Astrocyte (in vitro differentiated cells and primary cell): ENCODE measurements around the gene CCDC194. TPM values are rescaled to one million over a fixed set of nuclear protein-coding genes. Genes with fewer than 3 reads are reported as not detected.

Experiments
- DNase-seq: peaks from one replicate; pipeline ENCODE4 v3.0.0-alpha.2; 2010; ENCODE audit warnings: low read depth
- FAIRE-seq: peaks from 2 replicates; lab custom pipeline; 2011; peaks lifted over from hg19 to GRCh38; lab: Jason Lieb, UNC
- H2AFZ ChIP-seq: 2 replicates; pipeline ENCODE4 v1.6.0; 2012; ENCODE audit warnings: low read depth, low read length, inconsistent platforms
- H3K27ac ChIP-seq: 2 replicates; pipeline ENCODE4 v1.5.1; 2011; ENCODE audit warnings: low read depth, low read length, inconsistent platforms
- H3K27me3 ChIP-seq: 2 replicates; pipeline ENCODE4 v1.6.0; 2011; ENCODE audit warnings: low read length, inconsistent platforms; ENCODE audit not compliant: insufficient read depth
- H3K36me3 ChIP-seq: 2 replicates; pipeline ENCODE4 v1.5.1; 2011; ENCODE audit warnings: low read length, inconsistent platforms; ENCODE audit not compliant: insufficient read depth
- H3K4me1 ChIP-seq: 2 replicates; pipeline ENCODE4 v1.5.1; 2011; ENCODE audit warnings: low read length, inconsistent platforms; ENCODE audit not compliant: insufficient read depth
- H3K4me2 ChIP-seq: 2 replicates; pipeline ENCODE4 v1.6.0; 2012; ENCODE audit warnings: low read length, inconsistent platforms
- H3K4me3 ChIP-seq: 2 replicates; pipeline ENCODE4 v1.5.1; 2011; ENCODE audit warnings: low read depth, mild to moderate bottlenecking, low read length, inconsistent platforms; ENCODE audit not compliant: insufficient read depth
- H3K79me2 ChIP-seq: 2 replicates; pipeline ENCODE4 v1.6.0; 2012; ENCODE audit warnings: mild to moderate bottlenecking, low read length, inconsistent platforms; ENCODE audit not compliant: insufficient read depth
- H3K9ac ChIP-seq: 2 replicates; pipeline ENCODE4 v1.6.0; 2012; ENCODE audit warnings: mild to moderate bottlenecking, low read length, inconsistent platforms
- H3K9me3 ChIP-seq: 2 replicates; pipeline ENCODE4 v1.5.1; 2012; ENCODE audit warnings: low read depth, mild to moderate bottlenecking, low read length, inconsistent platforms; ENCODE audit not compliant: insufficient read depth
- H4K20me1 ChIP-seq: 2 replicates; pipeline ENCODE4 v1.6.0; 2012; ENCODE audit warnings: low read length, inconsistent platforms; ENCODE audit not compliant: insufficient read depth
- H3K27ac Mint-ChIP-seq: one replicate; pipeline ENCODE4 v1.8.0; 2021; ENCODE audit warnings: mild to moderate bottlenecking, mixed read lengths; ENCODE audit not compliant: unreplicated experiment
- H3K27me3 Mint-ChIP-seq: one replicate; pipeline ENCODE4 v1.8.0; 2021; ENCODE audit warnings: low read depth, mixed read lengths; ENCODE audit not compliant: unreplicated experiment
- H3K36me3 Mint-ChIP-seq: one replicate; pipeline ENCODE4 v1.8.0; 2021; ENCODE audit warnings: low read depth, mixed read lengths; ENCODE audit not compliant: unreplicated experiment
- H3K4me1 Mint-ChIP-seq: one replicate; pipeline ENCODE4 v1.8.0; 2021; ENCODE audit warnings: low read depth, mixed read lengths; ENCODE audit not compliant: unreplicated experiment
- H3K4me3 Mint-ChIP-seq: one replicate; pipeline ENCODE4 v1.8.0; 2021; ENCODE audit warnings: mild to moderate bottlenecking, moderate library complexity, mixed read lengths; ENCODE audit not compliant: unreplicated experiment
- H3K9me3 Mint-ChIP-seq: one replicate; pipeline ENCODE4 v1.8.0; 2021; ENCODE audit warnings: mild to moderate bottlenecking, mixed read lengths; ENCODE audit not compliant: unreplicated experiment
- CTCF ChIP-seq: IDR thresholded peaks from 2 replicates; pipeline ENCODE4 v1.5.1; 2011; ENCODE audit warnings: low read depth, mild to moderate bottlenecking, inconsistent platforms, low read length, moderate library complexity; ENCODE audit not compliant: insufficient read depth
- EZH2 ChIP-seq: IDR thresholded peaks from 2 replicates; pipeline ENCODE4 v1.6.1; 2012; ENCODE audit warnings: mild to moderate bottlenecking, low read length, inconsistent platforms; ENCODE audit not compliant: insufficient read depth
- total RNA-seq: library from RNA; stranded (reverse); gene quantifications from 2 replicates; pipeline ENCODE4 v1.2.1, GENCODE V29; 2021

CCDC194 gene
- total RNA-seq, 1 donor from 2014 or later = 14.1 TPM

- Histone ChIP-seq H3K36me3 (no peaks in the 10 kb centered on the region), H4K20me1 (no peaks in the 10 kb centered on the region), H3K27me3 (peaks cover 3% of the 10 kb centered on the region), H3K79me2 (no peaks in the 10 kb centered on the region), H3K27ac (no peak overlapping the region), H3K4me1 (no peaks in the 10 kb centered on the region), H3K9ac (no peak overlapping the region), H3K9me3 (no peaks in the 10 kb centered on the region), H3K4me3 (no peak overlapping the region), H2AFZ (no peak overlapping the region), H3K4me2 (no peak overlapping the region)
- Mint-ChIP-seq H3K4me1 (peaks cover 7% of the 10 kb centered on the region), H3K27me3 (no peaks in the 10 kb centered on the region), H3K27ac (no peak overlapping the region), H3K4me3 (no peak overlapping the region), H3K36me3 (peaks cover 10% of the 10 kb centered on the region), H3K9me3 (no peaks in the 10 kb centered on the region)
- no peak for FAIRE-seq
- DNase-seq = no peak
- no peak for TF ChIP-seq EZH2
- no peak for TF ChIP-seq CTCF
Observed at GRCh38 chr19:17398902-17399527, 5.0 kb upstream of the CCDC194 start.

- Histone ChIP-seq H3K27me3 (peaks cover 4% of the 10 kb centered on the region), H3K4me2 (no peak overlapping the region), H3K36me3 (no peaks in the 10 kb centered on the region), H3K79me2 (no peaks in the 10 kb centered on the region), H3K9me3 (no peaks in the 10 kb centered on the region), H3K4me1 (peaks cover 4% of the 10 kb centered on the region), H2AFZ (no peak overlapping the region), H4K20me1 (no peaks in the 10 kb centered on the region), H3K9ac (no peak overlapping the region), H3K27ac (no peak overlapping the region), H3K4me3 (no peak overlapping the region)
- no peak overlapping the region for H3K27ac Mint-ChIP-seq
- DNase-seq (peak; percentile 29), FAIRE-seq (no peak)
- no peak overlapping the region for H3K4me3 Mint-ChIP-seq
- H3K36me3 Mint-ChIP-seq = peaks cover 3% of the 10 kb centered on the region
- peaks cover 4% of the 10 kb centered on the region for H3K4me1 Mint-ChIP-seq
- TF ChIP-seq CTCF (peak; percentile 27), EZH2 (no peak)
- H3K27me3 Mint-ChIP-seq = no peaks in the 10 kb centered on the region
- no peaks in the 10 kb centered on the region for H3K9me3 Mint-ChIP-seq
Observed at GRCh38 chr19:17394891-17395415, 957 bp upstream of the CCDC194 start.

- no peaks in the 10 kb centered on the region for H3K79me2 ChIP-seq
- H2AFZ ChIP-seq = no peak overlapping the region
- Mint-ChIP-seq H3K4me1 (peaks cover 4% of the 10 kb centered on the region), H3K36me3 (peaks cover 3% of the 10 kb centered on the region), H3K4me3 (no peak overlapping the region), H3K9me3 (peaks cover 2% of the 10 kb centered on the region), H3K27ac (peak overlapping the region; percentile 66), H3K27me3 (no peaks in the 10 kb centered on the region)
- no peak for FAIRE-seq
- no peak overlapping the region for H3K4me2 ChIP-seq
- no peak for DNase-seq
- H3K9ac ChIP-seq = no peak overlapping the region
- H3K27me3 ChIP-seq = peaks cover 5% of the 10 kb centered on the region
- TF ChIP-seq EZH2 (no peak), CTCF (no peak)
- H3K36me3 ChIP-seq = no peaks in the 10 kb centered on the region
- peaks cover 3% of the 10 kb centered on the region for H3K9me3 ChIP-seq
- H3K27ac ChIP-seq = no peak overlapping the region
- H4K20me1 ChIP-seq = no peaks in the 10 kb centered on the region
- H3K4me3 ChIP-seq = no peak overlapping the region
- H3K4me1 ChIP-seq = peaks cover 4% of the 10 kb centered on the region
Observed at GRCh38 chr19:17393002-17393401, 994 bp downstream of the CCDC194 start.
